Adrenal gland (tissue), 5 donors: ENCODE data around the gene GNB5.

Experiments
- POLR2A ChIP-seq, 2 donors: fragments of 450-650 bp; IDR thresholded peaks; one replicate each; pipeline ENCODE4 v1.6.1; 2017; ENCODE audit warnings: antibody characterized with exemption in 2 of 2, mild to moderate bottlenecking in 2 of 2, moderate library complexity in 1 of 2
- TF ChIP-seq, protein P1 (sequence below), 6 experiments: fragments of 450-650 bp in 4 of 6; fragments of 200-600 bp in 2 of 6; sonication (generic) in 1 of 6; IDR thresholded peaks; 1 replicate in 5 of 6; 2 replicates in 1 of 6; pipeline versions ENCODE4 v1.5.1 to v1.8.0; 2016 to 2021; ENCODE audit warnings: antibody characterized with exemption in 6 of 6, mild to moderate bottlenecking in 2 of 6, moderate library complexity in 1 of 6
- donor health status: DM: no; HTN: no; CAD: no.

DNA sequence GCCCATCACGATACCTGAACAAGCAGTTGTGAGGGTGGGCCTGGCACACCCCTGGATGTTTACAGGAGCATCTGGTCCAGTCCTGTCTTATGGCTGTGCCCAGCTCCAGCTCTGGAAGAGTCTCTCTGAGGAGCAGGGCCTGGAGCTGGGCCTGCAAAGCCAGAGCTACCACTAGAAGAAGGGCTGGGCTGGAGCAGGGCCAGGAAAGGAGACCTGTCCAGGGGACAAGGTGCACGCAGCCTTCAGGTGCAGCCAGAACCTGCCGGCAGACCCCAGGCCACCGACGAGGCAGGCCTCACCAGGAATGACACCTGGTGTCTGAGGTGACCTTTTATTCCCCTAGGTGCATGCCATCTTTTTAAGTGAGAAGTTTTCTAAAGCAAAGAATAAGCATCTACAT is 70.2 kb downstream of the GNB5 start:
- TF ChIP-seq POLR2A (IDR thresholded peaks at IDR 0.05), result no peak
- TF ChIP-seq, protein P1, sequence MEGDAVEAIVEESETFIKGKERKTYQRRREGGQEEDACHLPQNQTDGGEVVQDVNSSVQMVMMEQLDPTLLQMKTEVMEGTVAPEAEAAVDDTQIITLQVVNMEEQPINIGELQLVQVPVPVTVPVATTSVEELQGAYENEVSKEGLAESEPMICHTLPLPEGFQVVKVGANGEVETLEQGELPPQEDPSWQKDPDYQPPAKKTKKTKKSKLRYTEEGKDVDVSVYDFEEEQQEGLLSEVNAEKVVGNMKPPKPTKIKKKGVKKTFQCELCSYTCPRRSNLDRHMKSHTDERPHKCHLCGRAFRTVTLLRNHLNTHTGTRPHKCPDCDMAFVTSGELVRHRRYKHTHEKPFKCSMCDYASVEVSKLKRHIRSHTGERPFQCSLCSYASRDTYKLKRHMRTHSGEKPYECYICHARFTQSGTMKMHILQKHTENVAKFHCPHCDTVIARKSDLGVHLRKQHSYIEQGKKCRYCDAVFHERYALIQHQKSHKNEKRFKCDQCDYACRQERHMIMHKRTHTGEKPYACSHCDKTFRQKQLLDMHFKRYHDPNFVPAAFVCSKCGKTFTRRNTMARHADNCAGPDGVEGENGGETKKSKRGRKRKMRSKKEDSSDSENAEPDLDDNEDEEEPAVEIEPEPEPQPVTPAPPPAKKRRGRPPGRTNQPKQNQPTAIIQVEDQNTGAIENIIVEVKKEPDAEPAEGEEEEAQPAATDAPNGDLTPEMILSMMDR (IDR thresholded peaks at IDR 0.05), result no peak
